ENCODE data around the gene KMO.

Gene KMO

DNA sequence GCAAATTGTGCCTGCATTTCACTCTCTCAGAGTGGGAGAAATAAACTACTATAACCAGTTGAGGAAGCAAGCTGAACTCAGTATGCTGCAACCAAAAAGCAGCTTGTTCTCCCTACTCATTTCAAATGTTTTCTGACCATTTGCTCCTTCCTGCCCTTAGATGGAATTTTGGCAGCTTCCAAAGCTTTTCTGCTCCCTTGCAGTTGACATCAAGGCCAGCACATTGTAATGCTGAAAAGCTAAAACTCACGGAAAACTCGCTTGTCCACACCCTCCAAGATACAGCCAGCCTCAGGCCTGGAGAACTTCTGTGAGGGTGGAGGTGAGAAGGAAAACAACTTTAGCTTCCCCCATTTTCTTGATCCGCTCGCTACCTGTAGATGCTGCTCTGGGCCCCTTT is 113.0 kb downstream of the KMO start:
- Mint-ChIP-seq H3K27ac (no peak overlapping the region), H3K27me3 (ENCODE audit: low read depth) (peaks cover 2% of the 10 kb centered on the region), H3K4me3 (no peak overlapping the region), H3K9me3 (peaks cover 9% of the 10 kb centered on the region), H3K4me1 (ENCODE audit: low read depth) (peaks cover 5% of the 10 kb centered on the region), H3K36me3 (ENCODE audit: low read depth) (peaks cover 1% of the 10 kb centered on the region)
- no peak for DNase-seq (ENCODE audit: low spot score)

Measured in T-helper 2 cell treated with Interferon-gamma antibody and Interleukin-4, amounts not matched to agents 5 μg/mL and 100 μg/mL, for 36 hours (primary cell).